Loucy (cell line): Measurements from ENCODE around the gene PRDM11.
A peak's percentile ranks its signal among the peaks of the same experiment; 100 is the strongest.
"Not testable (repeated sequence)": the region's sequence is repeated elsewhere in the genome, so short reads cannot be mapped to it uniquely, and the experiment has no call there.

Source experiments
- H2AFZ ChIP-seq: fragments of 200-600 bp; sonication (generic); 2 replicates; pipeline ENCODE4 v1.6.0; 2016; ENCODE audit warnings: antibody characterized with exemption, mild to moderate bottlenecking, low read length, moderate library complexity
- H3F3A ChIP-seq: fragments of 200-600 bp; 2 replicates; pipeline ENCODE4 v1.6.0; 2016; ENCODE audit warnings: antibody characterized with exemption, low read depth, mild to moderate bottlenecking
- H3K27me3 ChIP-seq: fragments of 200-600 bp; sonication (generic); 2 replicates; pipeline ENCODE4 v1.6.1; 2014; ENCODE audit warnings: low read length, mild to moderate bottlenecking; ENCODE audit not compliant: insufficient read depth, poor library complexity, severe bottlenecking
- H3K36me3 ChIP-seq: fragments of 200-600 bp; sonication (generic); 2 replicates; pipeline ENCODE4 v1.6.1; 2016; ENCODE audit warnings: low read length; ENCODE audit not compliant: insufficient read depth
- H3K4me1 ChIP-seq: fragments of 200-600 bp; sonication (generic); 2 replicates; pipeline ENCODE4 v1.5.1; 2014; ENCODE audit warnings: low read length, mild to moderate bottlenecking; ENCODE audit not compliant: insufficient read depth, poor library complexity, severe bottlenecking
- H3K4me2 ChIP-seq: fragments of 200-600 bp; sonication (generic); 2 replicates; pipeline ENCODE4 v1.6.0; 2014; ENCODE audit warnings: antibody characterized with exemption, low read length, low read depth, mild to moderate bottlenecking; ENCODE audit not compliant: poor library complexity, severe bottlenecking
- H3K4me3 ChIP-seq: fragments of 200-600 bp; sonication (generic); 2 replicates; pipeline ENCODE4 v1.5.1; 2014; ENCODE audit warnings: low read length, mild to moderate bottlenecking, mixed read lengths; ENCODE audit not compliant: poor library complexity, severe bottlenecking
- H3K79me2 ChIP-seq: fragments of 200-600 bp; sonication (generic); 2 replicates; pipeline ENCODE4 v1.6.1; 2014; ENCODE audit warnings: low read length; ENCODE audit not compliant: insufficient read depth
- H3K9ac ChIP-seq: fragments of 200-600 bp; sonication (generic); 2 replicates; pipeline ENCODE4 v1.6.0; 2014; ENCODE audit warnings: mild to moderate bottlenecking, low read depth, low read length, moderate library complexity; ENCODE audit not compliant: poor library complexity, severe bottlenecking
- H3K9me2 ChIP-seq: fragments of 200-600 bp; sonication (generic); replicated peaks from 2 replicates; pipeline ENCODE4 v1.6.1; 2016; ENCODE audit warnings: low read depth, low read length, mixed read lengths
- H3K9me3 ChIP-seq: fragments of 200-600 bp; sonication (generic); 2 replicates; pipeline ENCODE4 v1.6.1; 2014; ENCODE audit warnings: mild to moderate bottlenecking, antibody characterized with exemption, low read length, low read depth; ENCODE audit not compliant: insufficient read depth
- H4K20me1 ChIP-seq: fragments of 200-600 bp; sonication (generic); 2 replicates; pipeline ENCODE4 v1.6.0; 2014; ENCODE audit warnings: antibody characterized with exemption, low read length, mild to moderate bottlenecking; ENCODE audit not compliant: insufficient read depth, poor library complexity, severe bottlenecking
- EZH2phosphoT487 ChIP-seq: fragments of 200-600 bp; IDR thresholded peaks from 2 replicates; pipeline ENCODE4 v1.6.1; 2018; ENCODE audit warnings: antibody characterized with exemption, mild to moderate bottlenecking, moderate library complexity, borderline replicate concordance
- TF ChIP-seq, protein P1 (sequence below): fragments of 200-600 bp; sonication (generic); conservative IDR thresholded peaks from 2 replicates; pipeline ENCODE4 v1.5.1; 2014; ENCODE audit warnings: mild to moderate bottlenecking, antibody characterized with exemption, low read length

Gene PRDM11

DNA sequence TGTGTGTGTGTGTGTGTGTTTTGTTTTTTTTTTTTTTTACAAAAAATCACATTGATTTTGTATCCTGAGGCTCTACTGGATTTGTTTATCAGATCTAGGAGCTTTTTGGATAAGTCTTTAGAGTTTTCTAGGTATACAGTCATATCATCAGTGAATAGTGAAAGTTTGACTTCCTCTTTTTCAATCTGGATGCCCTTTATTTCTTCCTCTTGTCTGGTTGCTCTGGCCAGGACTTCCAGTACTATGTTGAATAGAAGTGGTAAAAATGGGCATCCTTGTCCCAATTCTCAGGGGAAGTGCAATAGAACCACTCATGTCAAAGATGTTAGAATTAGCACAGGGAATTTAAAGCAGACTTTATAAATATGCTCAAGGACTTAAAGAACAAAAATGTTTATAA, 32.6 kb upstream of the PRDM11 start:
- Histone ChIP-seq H3K9me3 (no peaks in the 10 kb centered on the region), H3K9ac (no peak overlapping the region), H3K4me3 (no peak overlapping the region), H3K36me3 (no peaks in the 10 kb centered on the region), H2AFZ (no peak overlapping the region), H4K20me1 (no peaks in the 10 kb centered on the region), H3K9me2 (no peaks in the 10 kb centered on the region), H3K4me2 (no peak overlapping the region), H3K79me2 (no peaks in the 10 kb centered on the region), H3K4me1 (peaks cover 2% of the 10 kb centered on the region), H3K27me3 (no peaks in the 10 kb centered on the region), H3F3A (no peaks in the 10 kb centered on the region)
- no peak for TF ChIP-seq EZH2phosphoT487
- TF ChIP-seq, protein P1, sequence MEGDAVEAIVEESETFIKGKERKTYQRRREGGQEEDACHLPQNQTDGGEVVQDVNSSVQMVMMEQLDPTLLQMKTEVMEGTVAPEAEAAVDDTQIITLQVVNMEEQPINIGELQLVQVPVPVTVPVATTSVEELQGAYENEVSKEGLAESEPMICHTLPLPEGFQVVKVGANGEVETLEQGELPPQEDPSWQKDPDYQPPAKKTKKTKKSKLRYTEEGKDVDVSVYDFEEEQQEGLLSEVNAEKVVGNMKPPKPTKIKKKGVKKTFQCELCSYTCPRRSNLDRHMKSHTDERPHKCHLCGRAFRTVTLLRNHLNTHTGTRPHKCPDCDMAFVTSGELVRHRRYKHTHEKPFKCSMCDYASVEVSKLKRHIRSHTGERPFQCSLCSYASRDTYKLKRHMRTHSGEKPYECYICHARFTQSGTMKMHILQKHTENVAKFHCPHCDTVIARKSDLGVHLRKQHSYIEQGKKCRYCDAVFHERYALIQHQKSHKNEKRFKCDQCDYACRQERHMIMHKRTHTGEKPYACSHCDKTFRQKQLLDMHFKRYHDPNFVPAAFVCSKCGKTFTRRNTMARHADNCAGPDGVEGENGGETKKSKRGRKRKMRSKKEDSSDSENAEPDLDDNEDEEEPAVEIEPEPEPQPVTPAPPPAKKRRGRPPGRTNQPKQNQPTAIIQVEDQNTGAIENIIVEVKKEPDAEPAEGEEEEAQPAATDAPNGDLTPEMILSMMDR: no peak

- not testable (repeated sequence) for H3K9ac ChIP-seq, H3K4me1 ChIP-seq, H3F3A ChIP-seq, H3K36me3 ChIP-seq, H3K4me3 ChIP-seq, H4K20me1 ChIP-seq, H3K9me2 ChIP-seq, H2AFZ ChIP-seq, H3K4me2 ChIP-seq, H3K27me3 ChIP-seq, H3K79me2 ChIP-seq
- 0 out of 2 replicates have a peak, but pooled peaks cover 11% of the 10 kb centered on the region for H3K9me3 ChIP-seq
These were observed 18.6 kb upstream of the PRDM11 start for GRCh38 chr11:45127836-45128235.

- Histone ChIP-seq H3F3A (no peaks in the 10 kb centered on the region), H3K27me3 (no peaks in the 10 kb centered on the region), H3K9me2 (no peaks in the 10 kb centered on the region), H3K36me3 (no peaks in the 10 kb centered on the region), H3K4me2 (no peak overlapping the region), H3K79me2 (no peaks in the 10 kb centered on the region), H4K20me1 (no peaks in the 10 kb centered on the region), H3K9me3 (0 out of 2 replicates have a peak, but pooled peaks cover 10% of the 10 kb centered on the region), H3K4me1 (peaks cover 9% of the 10 kb centered on the region), H2AFZ (no peak overlapping the region), H3K9ac (no peak overlapping the region), H3K4me3 (no peak overlapping the region)
- TF ChIP-seq EZH2phosphoT487: no peak
- TF ChIP-seq, protein P1: no peak
These were observed 12.6 kb upstream of the PRDM11 start for GRCh38 chr11:45133878-45134277.

- Histone ChIP-seq H3K4me3 (peak overlapping the region; percentile 6), H3K36me3 (no peaks in the 10 kb centered on the region), H2AFZ (no peak overlapping the region), H3K79me2 (peaks cover 11% of the 10 kb centered on the region), H3K27me3 (no peaks in the 10 kb centered on the region), H4K20me1 (no peaks in the 10 kb centered on the region), H3K4me2 (peak overlapping the region; percentile 48), H3K9me3 (no peaks in the 10 kb centered on the region), H3K9me2 (no peaks in the 10 kb centered on the region), H3K9ac (no peak overlapping the region), H3F3A (peaks cover 6% of the 10 kb centered on the region; the same call in 1 of the 2 replicates), H3K4me1 (peaks cover 31% of the 10 kb centered on the region)
- no peak for TF ChIP-seq EZH2phosphoT487
- TF ChIP-seq, protein P1: no peak
These were observed 5.3 kb upstream of the PRDM11 start for GRCh38 chr11:45141171-45141570.
